Spleen (tissue), 11 donors: Measurements from ENCODE around the gene WIPF2. TPM values are rescaled to one million over a fixed set of nuclear protein-coding genes. Genes with fewer than 3 reads are reported as not detected.

Experiments
- DNase-seq: peaks from one replicate; pipeline ENCODE4 v3.0.0-alpha.2; 2020
- H3K27ac ChIP-seq, 8 donors: fragments of 200-600 bp; sonication (generic) in 7 of 8; 1 replicate in 4 of 8; 2 replicates in 4 of 8; pipeline versions ENCODE4 v1.5.0 to v1.8.0; 2016 to 2021; ENCODE audit warnings: inconsistent platforms in 4 of 8, mild to moderate bottlenecking in 4 of 8, moderate library complexity in 1 of 8
- H3K27me3 ChIP-seq, 7 donors: fragments of 200-600 bp; sonication (generic) in 6 of 7; replicated peaks in 1 of 7; 1 replicate in 4 of 7; 2 replicates in 3 of 7; pipeline versions ENCODE4 v1.5.0 to v1.8.0; 2016 to 2021; ENCODE audit warnings: inconsistent platforms in 3 of 7, mild to moderate bottlenecking in 1 of 7
- H3K36me3 ChIP-seq, 6 donors: fragments of 200-600 bp; sonication (generic) in 5 of 6; 1 replicate in 4 of 6; 2 replicates in 2 of 6; pipeline versions ENCODE4 v1.5.0 to v1.8.0; 2016 to 2021; ENCODE audit warnings: inconsistent platforms in 2 of 6
- H3K4me1 ChIP-seq, 6 donors: fragments of 200-600 bp; sonication (generic) in 5 of 6; 1 replicate in 3 of 6; 2 replicates in 3 of 6; pipeline versions ENCODE4 v1.5.0 to v1.8.0; 2016 to 2021; ENCODE audit warnings: inconsistent platforms in 3 of 6
- H3K4me3 ChIP-seq, 8 donors: fragments of 200-600 bp; sonication (generic) in 7 of 8; 1 replicate in 4 of 8; 2 replicates in 4 of 8; pipeline versions ENCODE4 v1.5.0 to v1.8.0; 2016 to 2021; ENCODE audit warnings: inconsistent platforms in 4 of 8, mild to moderate bottlenecking in 4 of 8, moderate library complexity in 2 of 8
- H3K9me3 ChIP-seq, 8 donors: fragments of 200-600 bp; sonication (generic) in 7 of 8; 1 replicate in 4 of 8; 2 replicates in 4 of 8; pipeline versions ENCODE4 v1.5.0 to v1.8.0; 2016 to 2021; ENCODE audit warnings: inconsistent platforms in 4 of 8
- CTCF ChIP-seq, 11 experiments: fragments of 200-600 bp in 7 of 11; fragments of 450-650 bp in 4 of 11; sonication (generic) in 4 of 11; IDR thresholded peaks in 8 of 11; conservative IDR thresholded peaks in 3 of 11; 1 replicate in 7 of 11; 2 replicates in 4 of 11; pipeline versions ENCODE4 v1.4.0 to v1.8.0; 2016 to 2021; ENCODE audit warnings: antibody characterized with exemption in 11 of 11, inconsistent platforms in 4 of 11, mild to moderate bottlenecking in 1 of 11
- POLR2A ChIP-seq, 3 donors: fragments of 450-650 bp; IDR thresholded peaks; one replicate each; pipeline ENCODE4 v1.5.1; 2017; ENCODE audit warnings: antibody characterized with exemption in 3 of 3, mild to moderate bottlenecking in 1 of 3
- POLR2AphosphoS5 ChIP-seq, 3 donors: sonication (generic); formaldehyde crosslinking; IDR thresholded peaks; one replicate each; pipeline ENCODE4 v1.5.1; 2017; ENCODE audit warnings: antibody characterized with exemption in 3 of 3
- WGBS, 5 donors: extraction: QIAGEN DNeasy Blood & Tissue Kit in 3 of 5; methylation state at CpG; one replicate each; pipeline versions ENCODE4 v1.1.5 to v1.1.7; 2013 to 2018; 5-methylcytosine and 5-hydroxymethylcytosine counted together
- intact Hi-C: fragments of 100-400 bp; cut with DNase I; formaldehyde crosslinking; loops from one replicate; pipeline ENCODE4 v1.15.0; 2023; ENCODE audit warnings: low total_unique reads
- polyA plus RNA-seq, 3 donors: library from polyadenylated mRNA; stranded (reverse); fragments of 200-250 nt; gene quantifications; one replicate each; pipeline ENCODE4 v1.2.1, GENCODE V29; 2013
- total RNA-seq, 7 donors: library from RNA; depleted of rRNA in 3 of 7; stranded (reverse); fragments of >200 nt in 3 of 7; fragmentation: NEBNext Ultra II Directional in 4 of 7; extraction: Animal tissue kit (Norgen Biotek cat#: 25700) in 4 of 7; gene quantifications; one replicate each; pipeline versions ENCODE4 v1.1.0 to v1.2.1, GENCODE V29; 2016 to 2021
- donor health status: healthy with polysubstance abuse.
- donor health status: DM: no; HTN: no; CAD: no; lungs with moderate emphysema.
- donor health status: DM: no; HTN: no; CAD: no.
- donor health status: Bipolar disorder and iron deficiency.
- donor health status: healthy.
- donor health status: DM: no; HTN: no; CAD: no.
- donor health status: DM: yes; HTN: yes; CAD: no.

The WIPF2 gene
- total and polyA plus RNA-seq, 10 donors = 3.7 to 43.2 (median 20.1) TPM

- peaks cover 0 to 99% (median 82%) of the 10 kb centered on the region in 6 donors for H3K36me3 ChIP-seq
- H3K9me3 ChIP-seq = no peaks in the 10 kb centered on the region
- intact Hi-C loops = no loop called here
- no peak overlapping the region for H3K4me3 ChIP-seq
- DNase-seq = no peak
- WGBS, 5 donors = 47 to 96% (median 96%) methylated on average over 1 of the region's 1 CpG
- no peak overlapping the region for H3K27ac ChIP-seq
- TF ChIP-seq CTCF (IDR thresholded peaks at IDR 0.05 in 8 of 11, conservative IDR thresholded peaks at IDR 0.05 in 3 of 11) (no peak), POLR2AphosphoS5 (IDR thresholded peaks at IDR 0.05) (no peak), POLR2A (IDR thresholded peaks at IDR 0.05) (no peak)
- no peaks in the 10 kb centered on the region for H3K27me3 ChIP-seq
- peaks cover 0 to 25% (median 11%) of the 10 kb centered on the region in 6 donors for H3K4me1 ChIP-seq
These were observed 59.3 kb downstream of the WIPF2 start for GRCh38 chr17:40278414-40278813.

- 90 to 99% (median 92%) methylated on average over 4 of the region's 4 CpGs for WGBS, 5 donors
- no peaks in the 10 kb centered on the region for H3K9me3 ChIP-seq
- peaks cover 0 to 25% (median 8%) of the 10 kb centered on the region in 6 donors for H3K4me1 ChIP-seq
- TF ChIP-seq CTCF (IDR thresholded peaks at IDR 0.05 in 8 of 11, conservative IDR thresholded peaks at IDR 0.05 in 3 of 11) (no peak), POLR2AphosphoS5 (IDR thresholded peaks at IDR 0.05) (no peak), POLR2A (IDR thresholded peaks at IDR 0.05) (no peak)
- intact Hi-C loops = no loop called here
- DNase-seq = no peak
- no peak overlapping the region for H3K27ac ChIP-seq
- peaks cover 0 to 99% (median 74%) of the 10 kb centered on the region in 6 donors for H3K36me3 ChIP-seq
- no peaks in the 10 kb centered on the region for H3K27me3 ChIP-seq
- H3K4me3 ChIP-seq = no peak overlapping the region
These were observed 60.3 kb downstream of the WIPF2 start for GRCh38 chr17:40279402-40279801.

- no peaks in the 10 kb centered on the region for H3K9me3 ChIP-seq
- intact Hi-C loops = no loop called here
- no peak overlapping the region for H3K4me3 ChIP-seq
- DNase-seq = no peak
- 86 to 92% (median 91%) methylated on average over 2 of the region's 2 CpGs for WGBS, 5 donors
- no peak overlapping the region for H3K27ac ChIP-seq
- peaks cover 0 to 85% (median 52%) of the 10 kb centered on the region in 6 donors for H3K36me3 ChIP-seq
- H3K27me3 ChIP-seq = no peaks in the 10 kb centered on the region
- peaks cover 0 to 9% (median 0%) of the 10 kb centered on the region in 6 donors for H3K4me1 ChIP-seq
- TF ChIP-seq POLR2AphosphoS5 (IDR thresholded peaks at IDR 0.05) (no peak), POLR2A (IDR thresholded peaks at IDR 0.05) (no peak), CTCF (IDR thresholded peaks at IDR 0.05 in 8 of 11, conservative IDR thresholded peaks at IDR 0.05 in 3 of 11) (no peak)
These were observed 62.6 kb downstream of the WIPF2 start for GRCh38 chr17:40281663-40282062.

- Histone ChIP-seq H3K27me3 (no peaks in the 10 kb centered on the region), H3K27ac (peak overlapping the region in 2 of 8 donors; percentile 19 to 38), H3K4me1 (peaks cover 7 to 26% (median 11%) of the 10 kb centered on the region in 6 donors), H3K36me3 (peaks cover 0 to 65% (median 33%) of the 10 kb centered on the region in 6 donors), H3K9me3 (no peaks in the 10 kb centered on the region), H3K4me3 (no peak overlapping the region)
- 66 to 78% (median 70%) methylated on average over 2 of the region's 2 CpGs for WGBS, 5 donors
- DNase-seq = no peak
- intact Hi-C loops = no loop called here
- TF ChIP-seq POLR2AphosphoS5 (IDR thresholded peaks at IDR 0.05) = no peak
- no peak for TF ChIP-seq CTCF (IDR thresholded peaks at IDR 0.05 in 8 of 11, conservative IDR thresholded peaks at IDR 0.05 in 3 of 11)
- no peak for TF ChIP-seq POLR2A (IDR thresholded peaks at IDR 0.05)
These were observed 64.6 kb downstream of the WIPF2 start for GRCh38 chr17:40283662-40284061.
